GM19395 (cell line): Measurements from ENCODE around the gene PRKG1.
"Not testable (repeated sequence)": the region's sequence is repeated elsewhere in the genome, so short reads cannot be mapped to it uniquely, and the experiment has no call there.

ENCODE experiments used
- ATAC-seq: cut with Tn5 transposase; IDR thresholded peaks from one replicate; pipeline ENCODE4 v1.9.1; 2021; ENCODE audit warnings: mild to moderate bottlenecking, moderate library complexity; ENCODE audit not compliant: unreplicated experiment

The PRKG1 gene

GRCh38 chr10:51260376-51260775 lies 186.1 kb downstream of the PRKG1 start:
- ATAC-seq, result no peak

GRCh38 chr10:51266496-51266895 lies 192.2 kb downstream of the PRKG1 start:
- ATAC-seq, result no peak

- ATAC-seq, result not testable (repeated sequence)
These were observed 193.8 kb downstream of the PRKG1 start for GRCh38 chr10:51267980-51268570.

GRCh38 chr10:51269821-51270220 lies 195.5 kb downstream of the PRKG1 start:
- no peak for ATAC-seq

- ATAC-seq, result no peak
These were observed 196.7 kb downstream of the PRKG1 start for GRCh38 chr10:51270936-51271530.

- not testable (repeated sequence) for ATAC-seq
These were observed 197.8 kb downstream of the PRKG1 start for GRCh38 chr10:51272099-51272498.

GRCh38 chr10:51272555-51272954 lies 198.3 kb downstream of the PRKG1 start:
- ATAC-seq, result no peak

- no peak for ATAC-seq
These were observed 199.3 kb downstream of the PRKG1 start for GRCh38 chr10:51273574-51273973.

GRCh38 chr10:51276097-51276496 lies 201.8 kb downstream of the PRKG1 start:
- ATAC-seq, result not testable (repeated sequence)

- ATAC-seq, result not testable (repeated sequence)
These were observed 207.1 kb downstream of the PRKG1 start for GRCh38 chr10:51281387-51281786.

- no peak for ATAC-seq
These were observed 211.3 kb downstream of the PRKG1 start for GRCh38 chr10:51285601-51286000.

GRCh38 chr10:51288511-51288910 lies 214.2 kb downstream of the PRKG1 start:
- ATAC-seq, result no peak

- ATAC-seq, result no peak
These were observed 215.2 kb downstream of the PRKG1 start for GRCh38 chr10:51289519-51289918.

- no peak for ATAC-seq
These were observed 217.7 kb downstream of the PRKG1 start for GRCh38 chr10:51291961-51292360.

- no peak for ATAC-seq
These were observed 223.2 kb downstream of the PRKG1 start for GRCh38 chr10:51297438-51297837.

- ATAC-seq, result no peak
These were observed 226.5 kb downstream of the PRKG1 start for GRCh38 chr10:51300617-51301304.

GRCh38 chr10:51301644-51302043 lies 227.4 kb downstream of the PRKG1 start:
- no peak for ATAC-seq

GRCh38 chr10:51302316-51302715 lies 228.0 kb downstream of the PRKG1 start:
- ATAC-seq, result no peak

GRCh38 chr10:51308116-51308515 lies 233.8 kb downstream of the PRKG1 start:
- no peak for ATAC-seq

GRCh38 chr10:51311228-51311627 lies 236.9 kb downstream of the PRKG1 start:
- no peak for ATAC-seq

GRCh38 chr10:51312817-51313216 lies 238.5 kb downstream of the PRKG1 start:
- ATAC-seq, result no peak

- ATAC-seq, result no peak
These were observed 239.0 kb downstream of the PRKG1 start for GRCh38 chr10:51313251-51313650.
